Measurements from ENCODE around the gene LRCH1.

DNA sequence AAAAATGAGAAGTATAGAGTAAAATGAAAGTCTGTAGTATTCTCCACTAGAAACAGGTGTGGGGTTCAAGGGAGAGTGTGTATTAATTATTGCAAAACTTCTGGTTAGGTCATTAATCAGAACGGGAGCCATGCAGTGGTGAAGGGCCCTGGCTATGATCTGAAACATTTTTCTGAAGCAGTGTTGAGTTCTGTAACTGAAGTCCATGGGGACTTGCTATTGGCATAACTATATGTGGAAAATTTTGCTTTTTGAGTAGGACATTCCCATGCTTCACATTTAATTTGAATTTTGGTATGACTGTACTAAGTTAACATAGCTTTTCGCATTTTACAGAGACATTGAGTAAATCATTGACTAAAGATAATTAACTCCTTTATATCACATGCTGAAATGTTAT is 67.5 kb downstream of the LRCH1 start:
- TF ChIP-seq, protein P1, sequence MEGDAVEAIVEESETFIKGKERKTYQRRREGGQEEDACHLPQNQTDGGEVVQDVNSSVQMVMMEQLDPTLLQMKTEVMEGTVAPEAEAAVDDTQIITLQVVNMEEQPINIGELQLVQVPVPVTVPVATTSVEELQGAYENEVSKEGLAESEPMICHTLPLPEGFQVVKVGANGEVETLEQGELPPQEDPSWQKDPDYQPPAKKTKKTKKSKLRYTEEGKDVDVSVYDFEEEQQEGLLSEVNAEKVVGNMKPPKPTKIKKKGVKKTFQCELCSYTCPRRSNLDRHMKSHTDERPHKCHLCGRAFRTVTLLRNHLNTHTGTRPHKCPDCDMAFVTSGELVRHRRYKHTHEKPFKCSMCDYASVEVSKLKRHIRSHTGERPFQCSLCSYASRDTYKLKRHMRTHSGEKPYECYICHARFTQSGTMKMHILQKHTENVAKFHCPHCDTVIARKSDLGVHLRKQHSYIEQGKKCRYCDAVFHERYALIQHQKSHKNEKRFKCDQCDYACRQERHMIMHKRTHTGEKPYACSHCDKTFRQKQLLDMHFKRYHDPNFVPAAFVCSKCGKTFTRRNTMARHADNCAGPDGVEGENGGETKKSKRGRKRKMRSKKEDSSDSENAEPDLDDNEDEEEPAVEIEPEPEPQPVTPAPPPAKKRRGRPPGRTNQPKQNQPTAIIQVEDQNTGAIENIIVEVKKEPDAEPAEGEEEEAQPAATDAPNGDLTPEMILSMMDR (conservative IDR thresholded peaks at IDR 0.05) = no peak
- no peak for TF ChIP-seq EZH2 (IDR thresholded peaks at IDR 0.05; ENCODE audit: low read depth)

All from PC-9 (cell line).